ENCODE data around the gene SDF2. TPM values are rescaled to one million over a fixed set of nuclear protein-coding genes. Genes with fewer than 3 reads are reported as not detected.

Gene SDF2
- total and polyA plus RNA-seq, 10 of the 15 experiments (the other 5 are each of a cell fraction or from before 2014, with no cell fraction given), result 29.8 to 81.0 (median 41.5) TPM

GRCh38 chr17:28613931-28614381, 47.8 kb downstream of the SDF2 start, which contains the start of gene RSKR:
Gene RSKR, minus strand, starts transcription at chr17:28614185. Its CDS starts 24 bp downstream, at chr17:28614161.
- FAIRE-seq (no peak), DNase-seq (ENCODE audit: low read depth, low spot score) (no peak), ATAC-seq (no peak)
- intact Hi-C loops (cut with micrococcal nuclease; ENCODE audit: unreplicated experiment) (loop anchor here (1.0 kb wide), 1 partner anchor 66 kb away; no protein-coding TSS in a partner anchor), in situ Hi-C loops (cut with MboI) (no loop called here)
- H3K4me3 ChIP-seq, result no peak within 1 kb of the TSS
- peaks cover 35 to 56% of the 10 kb centered on the region in 2 experiments for H3K36me3 ChIP-seq (ENCODE audit: control insufficient read depth in 2 of 2, insufficient read depth in 2 of 2, low read length in 1 of 2)
- ChIA-PET POLR2A (interaction anchor here (1.6 kb wide), 1 partner anchor 20 kb away, joined by 8 read pairs; no protein-coding TSS in a partner anchor), SMC1A (ENCODE audit: uncharacterized antibody, unreplicated experiment) (interaction anchor here (0.5 to 2.8 kb wide), 4 partner anchors 43 to 73 kb away, joined by 4 to 18 read pairs (median 6); partner anchors contain the start of gene PIGS), CTCF (interaction anchor here (0.8 to 8.2 kb wide), 6 partner anchors 8 to 117 kb away, joined by 3 to 88 read pairs (median 16); partner anchors contain the start of gene SPAG5), RAD21 (ENCODE audit: unreplicated experiment) (no interaction called here)
- no peak within 1 kb of the TSS for H3K9ac ChIP-seq (ENCODE audit: control insufficient read depth, insufficient read depth, low read length)
- no peak within 1 kb of the TSS for H3K4me2 ChIP-seq (ENCODE audit: control insufficient read depth, insufficient read depth)
- no peaks in the 10 kb centered on the region; the same call in none of the 2 replicates for H3K4me1 ChIP-seq (ENCODE audit: control insufficient read depth, insufficient read depth, low read length)
- WGBS (ENCODE audit: insufficient coverage, insufficient replicate concordance, low lambda C conversion rate, missing lambda C conversion rate), result 80% methylated on average over 5 of the region's 5 CpGs
- BruUV-seq (replicated peaks), result no TSS peak
- no peaks in the 10 kb centered on the region for H3K79me2 ChIP-seq (ENCODE audit: control insufficient read depth, insufficient read depth, low read length)
- H3K27ac ChIP-seq (ENCODE audit: control insufficient read depth, insufficient read depth), result no peak within 1 kb of the TSS; the same call in 1 of the 2 replicates
- no peaks in the 10 kb centered on the region for H3K27me3 ChIP-seq (replicated peaks in 1 of 2; ENCODE audit: control insufficient read depth in 2 of 2, insufficient read depth in 2 of 2, low read length in 1 of 2)
- no peaks in the 10 kb centered on the region for H4K20me1 ChIP-seq (ENCODE audit: control insufficient read depth, insufficient read depth)
- no peaks in the 10 kb centered on the region for H3K9me3 ChIP-seq (replicated peaks; ENCODE audit: control insufficient read depth, insufficient read depth, low read length)
- H2AFZ ChIP-seq (ENCODE audit: control insufficient read depth, low read depth, low read length), result no peak within 1 kb of the TSS
- no peak for TF ChIP-seq ZNF384 (IDR thresholded peaks at IDR 0.05; ENCODE audit: borderline replicate concordance, low read depth, low read length)
- no peak for TF ChIP-seq MEF2B (IDR thresholded peaks at IDR 0.05; ENCODE audit: partially characterized antibody, poor library complexity, severe bottlenecking)
- no peak for TF ChIP-seq IKZF1 (conservative IDR thresholded peaks at IDR 0.05)
- no peak for TF ChIP-seq IRF4 (IDR thresholded peaks at IDR 0.05; ENCODE audit: low read depth, low read length)
- no peak for TF ChIP-seq NR2C2 (IDR thresholded peaks at IDR 0.05; ENCODE audit: borderline replicate concordance, control insufficient read depth, insufficient read length, low read depth)
- TF ChIP-seq HSF1 (IDR thresholded peaks at IDR 0.05; ENCODE audit: low read depth, low read length), result no peak
- TF ChIP-seq, protein P1, sequence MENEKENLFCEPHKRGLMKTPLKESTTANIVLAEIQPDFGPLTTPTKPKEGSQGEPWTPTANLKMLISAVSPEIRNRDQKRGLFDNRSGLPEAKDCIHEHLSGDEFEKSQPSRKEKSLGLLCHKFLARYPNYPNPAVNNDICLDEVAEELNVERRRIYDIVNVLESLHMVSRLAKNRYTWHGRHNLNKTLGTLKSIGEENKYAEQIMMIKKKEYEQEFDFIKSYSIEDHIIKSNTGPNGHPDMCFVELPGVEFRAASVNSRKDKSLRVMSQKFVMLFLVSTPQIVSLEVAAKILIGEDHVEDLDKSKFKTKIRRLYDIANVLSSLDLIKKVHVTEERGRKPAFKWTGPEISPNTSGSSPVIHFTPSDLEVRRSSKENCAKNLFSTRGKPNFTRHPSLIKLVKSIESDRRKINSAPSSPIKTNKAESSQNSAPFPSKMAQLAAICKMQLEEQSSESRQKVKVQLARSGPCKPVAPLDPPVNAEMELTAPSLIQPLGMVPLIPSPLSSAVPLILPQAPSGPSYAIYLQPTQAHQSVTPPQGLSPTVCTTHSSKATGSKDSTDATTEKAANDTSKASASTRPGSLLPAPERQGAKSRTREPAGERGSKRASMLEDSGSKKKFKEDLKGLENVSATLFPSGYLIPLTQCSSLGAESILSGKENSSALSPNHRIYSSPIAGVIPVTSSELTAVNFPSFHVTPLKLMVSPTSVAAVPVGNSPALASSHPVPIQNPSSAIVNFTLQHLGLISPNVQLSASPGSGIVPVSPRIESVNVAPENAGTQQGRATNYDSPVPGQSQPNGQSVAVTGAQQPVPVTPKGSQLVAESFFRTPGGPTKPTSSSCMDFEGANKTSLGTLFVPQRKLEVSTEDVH (IDR thresholded peaks at IDR 0.05; ENCODE audit: low read depth, partially characterized antibody), result no peak
- TF ChIP-seq, protein P2, sequence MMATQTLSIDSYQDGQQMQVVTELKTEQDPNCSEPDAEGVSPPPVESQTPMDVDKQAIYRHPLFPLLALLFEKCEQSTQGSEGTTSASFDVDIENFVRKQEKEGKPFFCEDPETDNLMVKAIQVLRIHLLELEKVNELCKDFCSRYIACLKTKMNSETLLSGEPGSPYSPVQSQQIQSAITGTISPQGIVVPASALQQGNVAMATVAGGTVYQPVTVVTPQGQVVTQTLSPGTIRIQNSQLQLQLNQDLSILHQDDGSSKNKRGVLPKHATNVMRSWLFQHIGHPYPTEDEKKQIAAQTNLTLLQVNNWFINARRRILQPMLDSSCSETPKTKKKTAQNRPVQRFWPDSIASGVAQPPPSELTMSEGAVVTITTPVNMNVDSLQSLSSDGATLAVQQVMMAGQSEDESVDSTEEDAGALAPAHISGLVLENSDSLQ (IDR thresholded peaks at IDR 0.05), result no peak
- no peak for TF ChIP-seq IRF5 (IDR thresholded peaks at IDR 0.05; ENCODE audit: borderline replicate concordance)
- no peak for TF ChIP-seq ETV6 (conservative IDR thresholded peaks at IDR 0.05 in 1 of 2, IDR thresholded peaks at IDR 0.05 in 1 of 2; ENCODE audit: borderline replicate concordance in 1 of 2, low read depth in 1 of 2)
- TF ChIP-seq RUNX3 (IDR thresholded peaks at IDR 0.05; ENCODE audit: low read length), result no peak
- no peak for TF ChIP-seq HDAC2 (IDR thresholded peaks at IDR 0.05)
- TF ChIP-seq REST (IDR thresholded peaks at IDR 0.05; ENCODE audit: low read depth, low read length), result no peak

All from GM12878 (cell line).